Activated naive CD8-positive, alpha-beta T cell treated with anti-CD3 and anti-CD28 coated beads, Interleukin-2, amount 50 U/mL, for 24 hours (primary cell): ENCODE results near the gene TMEM252.

ENCODE experiments used
- ATAC-seq: fragments of 150-1000 bp; cut with Tn5 transposase; one replicate; pipeline ENCODE4 v1.10.0; 2021
- DNase-seq: peaks from one replicate; pipeline ENCODE4 v3.0.0; 2021
- H3K27ac Mint-ChIP-seq: one replicate; pipeline ENCODE4 v1.8.0; 2021; ENCODE audit warnings: mild to moderate bottlenecking, mixed read lengths
- H3K27me3 Mint-ChIP-seq: one replicate; pipeline ENCODE4 v1.8.0; 2021; ENCODE audit warnings: mixed read lengths
- H3K36me3 Mint-ChIP-seq: one replicate; pipeline ENCODE4 v1.8.0; 2021; ENCODE audit warnings: low read depth, mixed read lengths
- H3K4me1 Mint-ChIP-seq: one replicate; pipeline ENCODE4 v1.8.0; 2021; ENCODE audit warnings: mixed read lengths
- H3K4me3 Mint-ChIP-seq: one replicate; pipeline ENCODE4 v1.8.0; 2021; ENCODE audit warnings: mild to moderate bottlenecking, moderate library complexity, mixed read lengths
- H3K9me3 Mint-ChIP-seq: one replicate; pipeline ENCODE4 v1.8.0; 2021; ENCODE audit warnings: mixed read lengths

The TMEM252 gene

DNA sequence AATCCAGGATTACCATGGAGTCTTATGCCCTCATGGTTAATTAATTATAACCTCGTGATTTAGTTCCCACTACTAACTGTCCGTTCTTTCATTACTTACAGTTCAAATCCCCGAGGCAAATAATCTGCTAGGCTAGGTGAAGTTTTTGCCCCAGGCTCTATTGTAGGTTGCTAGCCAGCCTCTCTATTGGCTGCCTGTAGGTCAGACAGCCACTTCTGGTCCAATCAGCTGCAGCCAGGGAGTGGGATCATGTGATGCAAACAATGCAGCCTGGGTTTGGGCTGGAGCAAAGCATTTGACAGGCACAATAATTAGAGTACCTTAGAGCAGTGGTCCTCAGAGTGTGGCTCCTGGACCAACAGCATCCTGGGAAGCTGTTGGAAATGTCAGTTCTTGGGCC is 17.7 kb downstream of the TMEM252 start:
- H3K9me3 Mint-ChIP-seq = peaks cover 3% of the 10 kb centered on the region
- H3K27me3 Mint-ChIP-seq = peaks cover 5% of the 10 kb centered on the region
- H3K4me3 Mint-ChIP-seq = no peak overlapping the region
- DNase-seq (no peak), ATAC-seq (no peak)
- no peaks in the 10 kb centered on the region for H3K4me1 Mint-ChIP-seq
- H3K36me3 Mint-ChIP-seq = no peaks in the 10 kb centered on the region
- no peak overlapping the region for H3K27ac Mint-ChIP-seq

- ATAC-seq = no peak
- Mint-ChIP-seq H3K9me3 (peaks cover 3% of the 10 kb centered on the region), H3K4me3 (no peak overlapping the region), H3K27me3 (peaks cover 5% of the 10 kb centered on the region), H3K27ac (no peak overlapping the region), H3K36me3 (no peaks in the 10 kb centered on the region), H3K4me1 (no peaks in the 10 kb centered on the region)
- no peak for DNase-seq
Observed at GRCh38 chr9:68522131-68522530, 18.6 kb downstream of the TMEM252 start.

DNA sequence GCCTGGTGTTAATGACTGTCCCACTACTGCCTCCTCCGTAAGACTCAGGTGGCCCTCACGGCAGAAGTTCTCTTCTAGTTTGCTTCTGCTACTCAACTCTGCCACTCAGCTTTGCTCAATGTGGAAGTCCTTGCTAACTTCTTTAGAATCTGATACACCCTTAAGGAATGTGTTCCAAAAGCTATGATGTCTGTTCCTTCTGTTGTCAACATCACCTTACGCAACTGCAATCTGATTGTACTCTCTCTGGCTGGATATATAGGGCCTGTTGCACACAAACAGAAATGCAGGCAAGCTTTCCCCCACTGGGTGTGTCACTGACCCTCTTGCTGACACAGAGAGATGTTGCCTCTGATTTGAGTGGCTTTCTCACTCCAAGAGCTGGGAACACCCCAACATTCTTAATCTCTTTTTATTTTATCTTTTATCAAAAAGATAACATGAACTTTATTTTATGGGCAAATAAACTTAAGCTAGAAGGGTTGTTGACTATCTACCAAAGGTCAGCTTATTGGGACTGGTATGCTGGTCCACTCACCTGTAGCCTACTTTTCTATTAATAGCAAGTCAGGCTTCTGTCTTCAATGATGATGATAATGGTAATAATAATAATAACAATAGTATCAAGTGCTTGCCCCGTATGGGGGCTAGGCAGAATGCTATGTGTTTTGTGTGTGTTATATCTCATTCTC is 25.2 kb downstream of the TMEM252 start:
- Mint-ChIP-seq H3K36me3 (no peaks in the 10 kb centered on the region), H3K9me3 (peaks cover 3% of the 10 kb centered on the region), H3K27ac (no peak overlapping the region), H3K4me1 (no peaks in the 10 kb centered on the region), H3K27me3 (peaks cover 3% of the 10 kb centered on the region), H3K4me3 (no peak overlapping the region)
- ATAC-seq (no peak), DNase-seq (no peak)

DNA sequence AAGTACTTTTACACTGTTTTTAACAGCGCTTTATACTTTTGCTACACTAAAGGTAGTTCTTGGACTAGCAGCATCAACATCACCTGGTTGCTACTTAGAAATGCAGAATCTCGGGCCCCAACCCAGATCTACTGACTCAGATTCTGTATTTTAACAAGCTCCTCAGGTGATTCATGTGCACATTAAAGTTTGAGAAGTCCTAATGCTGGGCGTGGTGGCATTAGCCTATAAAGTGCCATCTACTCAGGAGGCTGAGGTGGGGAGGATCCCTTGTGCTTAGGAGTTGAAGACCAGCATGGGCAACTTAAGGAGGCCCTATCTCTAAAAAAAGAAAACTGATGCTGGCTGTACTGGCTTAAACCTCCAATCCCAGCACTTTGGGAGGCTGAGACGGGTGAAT is 26.7 kb downstream of the TMEM252 start:
- peaks cover 3% of the 10 kb centered on the region for H3K9me3 Mint-ChIP-seq
- no peaks in the 10 kb centered on the region for H3K4me1 Mint-ChIP-seq
- H3K36me3 Mint-ChIP-seq = no peaks in the 10 kb centered on the region
- peaks cover 7% of the 10 kb centered on the region for H3K27me3 Mint-ChIP-seq
- DNase-seq (no peak), ATAC-seq (no peak)
- no peak overlapping the region for H3K27ac Mint-ChIP-seq
- H3K4me3 Mint-ChIP-seq = no peak overlapping the region

DNA sequence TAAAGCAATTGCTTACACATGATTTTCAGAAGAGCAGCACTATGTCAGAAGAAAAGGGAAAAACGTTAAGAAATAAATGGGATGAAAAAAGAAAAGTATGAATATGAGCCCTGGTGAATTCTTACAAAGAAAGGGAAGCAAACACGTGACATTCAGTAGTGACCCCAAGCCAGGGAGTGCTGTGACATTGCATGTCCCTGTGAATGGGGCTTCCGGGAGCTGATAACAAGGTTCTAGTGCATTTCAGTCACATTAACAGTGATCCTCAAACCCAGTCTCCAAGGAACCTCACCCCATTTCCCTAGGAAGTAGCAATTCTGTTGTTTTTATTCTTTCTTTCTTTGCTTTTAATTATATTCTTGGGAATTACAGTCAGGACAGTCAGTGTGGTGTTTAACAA is 27.3 kb downstream of the TMEM252 start:
- Mint-ChIP-seq H3K36me3 (no peaks in the 10 kb centered on the region), H3K27ac (no peak overlapping the region), H3K4me1 (no peaks in the 10 kb centered on the region), H3K27me3 (peaks cover 7% of the 10 kb centered on the region), H3K4me3 (no peak overlapping the region), H3K9me3 (peaks cover 3% of the 10 kb centered on the region)
- ATAC-seq (no peak), DNase-seq (no peak)

GRCh38 chr9:68509689-68510088 is 31.0 kb downstream of the TMEM252 start:
- ATAC-seq (no peak), DNase-seq (no peak)
- Mint-ChIP-seq H3K27me3 (peaks cover 5% of the 10 kb centered on the region), H3K36me3 (no peaks in the 10 kb centered on the region), H3K27ac (no peak overlapping the region), H3K4me3 (no peak overlapping the region), H3K4me1 (no peaks in the 10 kb centered on the region), H3K9me3 (no peaks in the 10 kb centered on the region)

DNA sequence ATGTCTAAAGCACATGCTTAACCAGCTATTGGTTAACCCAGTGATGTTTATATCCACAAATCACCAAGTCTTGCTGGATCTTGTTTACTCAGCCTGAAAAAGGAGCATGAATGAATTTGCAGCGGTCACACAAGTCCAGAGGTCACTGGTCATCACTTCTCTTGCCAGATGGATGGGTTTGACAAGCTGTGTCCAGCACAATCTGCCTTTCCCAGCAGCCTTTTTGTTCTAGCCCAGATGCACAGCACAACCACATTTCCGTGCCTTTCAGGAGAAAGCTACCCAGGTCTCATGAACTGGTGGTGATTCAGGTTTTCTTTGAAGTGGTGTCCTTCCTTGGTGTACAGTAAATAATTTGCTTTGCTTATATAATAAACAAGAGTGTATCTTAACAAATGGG is 32.1 kb downstream of the TMEM252 start:
- H3K4me3 Mint-ChIP-seq = no peak overlapping the region

DNA sequence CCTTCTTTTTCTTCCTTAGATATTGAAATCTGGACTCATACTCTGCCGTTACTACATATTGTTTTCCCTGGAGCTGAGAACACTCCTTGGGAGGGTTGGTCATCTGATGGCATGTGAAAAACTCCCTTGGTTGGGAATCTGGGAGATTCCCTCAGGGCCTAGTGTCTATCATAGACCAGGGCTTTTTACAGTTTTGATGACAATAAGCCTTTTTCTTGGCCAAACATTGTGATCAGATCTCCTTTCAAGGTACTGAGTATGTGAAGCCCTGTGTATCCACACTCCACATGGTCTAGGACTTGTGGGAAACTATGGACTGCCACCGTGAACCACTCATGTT is 32.9 kb downstream of the TMEM252 start:
- H3K27ac Mint-ChIP-seq = no peak overlapping the region
- H3K27me3 Mint-ChIP-seq = peaks cover 8% of the 10 kb centered on the region
- H3K4me1 Mint-ChIP-seq = no peaks in the 10 kb centered on the region
- H3K9me3 Mint-ChIP-seq = no peaks in the 10 kb centered on the region
- ATAC-seq = no peak
- DNase-seq = no peak
- H3K4me3 Mint-ChIP-seq = no peak overlapping the region
- H3K36me3 Mint-ChIP-seq = no peaks in the 10 kb centered on the region

More for the DNA sequence above, 32.1 kb downstream of the TMEM252 start:
- Mint-ChIP-seq H3K27me3 (peaks cover 8% of the 10 kb centered on the region), H3K27ac (no peak overlapping the region), H3K9me3 (no peaks in the 10 kb centered on the region), H3K4me1 (no peaks in the 10 kb centered on the region), H3K36me3 (no peaks in the 10 kb centered on the region)
- DNase-seq (no peak), ATAC-seq (no peak)

DNA sequence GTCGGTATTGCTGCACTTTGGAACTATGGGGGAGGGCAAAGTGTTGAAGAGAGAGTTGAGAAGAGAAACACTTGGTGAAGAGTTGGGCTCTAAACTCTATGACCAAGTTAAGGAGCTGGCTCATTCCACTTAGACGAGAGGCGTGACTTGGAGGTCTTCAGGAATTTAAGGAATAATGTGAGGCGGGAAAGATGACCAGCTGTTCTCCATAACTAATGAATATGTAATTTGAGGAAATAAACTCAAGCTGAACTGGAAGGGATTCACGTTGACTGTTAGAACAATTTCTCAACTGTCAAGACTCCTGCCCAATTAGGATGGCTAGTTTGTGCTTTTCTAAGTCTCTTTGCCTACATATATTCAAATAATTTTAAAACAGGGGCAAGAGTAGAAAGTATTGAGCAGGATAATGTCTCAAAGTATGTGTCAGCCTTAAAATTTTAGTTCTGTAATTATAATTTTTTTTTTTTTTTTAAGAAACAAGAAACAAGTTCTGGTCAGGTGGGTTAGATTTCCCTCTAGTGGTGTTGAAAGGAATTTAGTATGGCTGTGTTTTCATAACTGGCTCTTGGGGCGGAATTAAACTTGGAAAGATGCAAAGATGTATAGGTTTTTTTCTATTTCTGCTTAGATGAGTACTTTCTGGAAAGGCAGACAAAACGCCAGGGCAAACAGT is 33.4 kb downstream of the TMEM252 start:
- no peaks in the 10 kb centered on the region for H3K4me1 Mint-ChIP-seq
- H3K4me3 Mint-ChIP-seq = no peak overlapping the region
- H3K36me3 Mint-ChIP-seq = no peaks in the 10 kb centered on the region
- H3K27ac Mint-ChIP-seq = no peak overlapping the region
- no peaks in the 10 kb centered on the region for H3K9me3 Mint-ChIP-seq
- ATAC-seq (no peak), DNase-seq (no peak)
- peaks cover 11% of the 10 kb centered on the region for H3K27me3 Mint-ChIP-seq

- no peak for DNase-seq
- Mint-ChIP-seq H3K9me3 (no peaks in the 10 kb centered on the region), H3K36me3 (no peaks in the 10 kb centered on the region), H3K4me1 (no peaks in the 10 kb centered on the region), H3K4me3 (no peak overlapping the region), H3K27ac (no peak overlapping the region), H3K27me3 (peaks cover 11% of the 10 kb centered on the region)
- ATAC-seq = no peak
Observed at GRCh38 chr9:68506551-68506950, 34.1 kb downstream of the TMEM252 start.

- Mint-ChIP-seq H3K36me3 (no peaks in the 10 kb centered on the region), H3K27ac (no peak overlapping the region), H3K4me1 (no peaks in the 10 kb centered on the region), H3K27me3 (peaks cover 11% of the 10 kb centered on the region), H3K4me3 (no peak overlapping the region), H3K9me3 (no peaks in the 10 kb centered on the region)
- DNase-seq (no peak), ATAC-seq (no peak)
Observed at GRCh38 chr9:68505681-68506409, 34.8 kb downstream of the TMEM252 start.

DNA sequence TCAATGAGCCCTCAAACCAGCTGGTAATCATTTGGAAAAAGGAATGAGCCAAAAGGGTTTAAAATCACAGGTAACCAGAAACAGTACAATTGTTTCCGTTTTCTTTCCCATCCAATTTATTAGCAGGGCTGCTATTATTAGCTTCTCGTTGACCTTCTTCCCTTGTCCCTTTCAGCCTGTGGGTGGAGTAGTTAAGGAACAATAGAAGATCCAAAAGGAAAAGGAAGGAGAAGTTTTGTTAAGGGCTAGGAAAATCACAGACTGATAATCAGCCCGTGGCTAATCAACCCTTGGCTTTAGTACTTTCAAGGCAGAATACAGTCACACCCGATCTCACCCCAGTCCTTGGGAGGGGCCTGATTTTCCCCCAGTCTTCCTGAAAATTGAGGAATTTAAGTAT is 38.4 kb downstream of the TMEM252 start:
- ATAC-seq (no peak), DNase-seq (no peak)
- no peak overlapping the region for H3K27ac Mint-ChIP-seq
- peaks cover 12% of the 10 kb centered on the region for H3K27me3 Mint-ChIP-seq
- no peaks in the 10 kb centered on the region for H3K4me1 Mint-ChIP-seq
- no peaks in the 10 kb centered on the region for H3K9me3 Mint-ChIP-seq
- H3K4me3 Mint-ChIP-seq = no peak overlapping the region
- H3K36me3 Mint-ChIP-seq = no peaks in the 10 kb centered on the region

DNA sequence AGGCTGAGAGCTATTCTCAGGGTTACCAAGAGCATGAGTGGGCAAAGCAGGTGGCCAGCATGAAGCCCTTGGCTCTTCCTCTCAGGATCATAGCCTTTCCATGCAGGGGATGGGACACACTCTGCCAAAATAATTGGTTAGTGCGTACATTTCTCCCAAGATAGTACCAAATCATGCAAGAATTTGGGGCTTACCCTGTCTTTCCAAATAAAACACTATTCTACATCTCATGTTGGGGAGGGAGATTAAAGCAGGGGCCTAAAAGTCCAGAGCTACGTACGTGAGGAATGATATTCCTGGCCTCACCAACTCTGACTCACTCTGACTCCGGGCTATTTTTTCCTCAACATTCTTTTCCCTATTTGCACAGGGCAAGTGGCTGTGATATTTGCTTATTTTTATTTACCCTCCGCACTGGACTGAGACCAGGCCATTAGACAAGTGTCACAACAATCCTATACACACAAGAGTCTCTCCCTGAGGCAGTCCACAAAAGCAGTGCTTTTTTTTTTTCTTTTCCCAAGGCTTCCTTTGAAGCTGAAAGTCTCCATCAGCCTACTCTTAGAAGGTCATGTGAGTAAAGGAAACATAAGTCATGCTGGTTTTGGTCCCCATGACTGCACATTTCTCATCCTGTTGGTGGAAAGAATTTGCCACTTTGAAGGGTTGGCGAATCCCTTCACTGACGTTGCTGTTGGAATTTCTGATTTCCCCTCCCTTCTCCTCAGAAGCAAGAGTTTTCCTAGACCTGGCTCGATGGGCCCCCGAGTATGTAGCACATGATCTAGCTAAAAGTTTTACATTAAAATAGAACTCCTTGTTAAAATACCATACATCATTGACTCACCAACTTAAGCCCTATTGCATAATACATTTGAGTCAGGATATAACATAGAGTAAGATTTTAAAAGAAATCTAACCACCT is 40.0 kb downstream of the TMEM252 start:
- no peaks in the 10 kb centered on the region for H3K4me1 Mint-ChIP-seq
- H3K4me3 Mint-ChIP-seq = no peak overlapping the region
- no peak for DNase-seq

GRCh38 chr9:68498816-68499215 is 41.9 kb downstream of the TMEM252 start:
- no peaks in the 10 kb centered on the region for H3K4me1 Mint-ChIP-seq
- no peak overlapping the region for H3K4me3 Mint-ChIP-seq
- H3K9me3 Mint-ChIP-seq = no peaks in the 10 kb centered on the region
- DNase-seq (no peak), ATAC-seq (no peak)
- peaks cover 12% of the 10 kb centered on the region for H3K27me3 Mint-ChIP-seq
- no peaks in the 10 kb centered on the region for H3K36me3 Mint-ChIP-seq
- H3K27ac Mint-ChIP-seq = no peak overlapping the region

More for the DNA sequence above, 40.0 kb downstream of the TMEM252 start:
- H3K36me3 Mint-ChIP-seq = no peaks in the 10 kb centered on the region
- peaks cover 12% of the 10 kb centered on the region for H3K27me3 Mint-ChIP-seq
- no peaks in the 10 kb centered on the region for H3K9me3 Mint-ChIP-seq
- ATAC-seq = no peak
- H3K27ac Mint-ChIP-seq = no peak overlapping the region
